ENCODE measurements around the gene TOP1. TPM values are rescaled to one million over a fixed set of nuclear protein-coding genes. Genes with fewer than 3 reads are reported as not detected.
A peak's percentile ranks its signal among the peaks of the same experiment; 100 is the strongest.

The TOP1 gene
- polyA plus RNA-seq, 1 experiment: 4.0 TPM

- ChIA-PET CTCF (no interaction called here), POLR2A (no interaction called here)
- Histone ChIP-seq H3K4me3 (ENCODE audit: low read depth, low read length) (no peak overlapping the region), H3K36me3 (ENCODE audit: control insufficient read depth, insufficient read depth, low read length) (no peaks in the 10 kb centered on the region), H3K27me3 (ENCODE audit: control insufficient read depth, insufficient read depth, low read length) (no peaks in the 10 kb centered on the region)
- no peak for DNase-seq (ENCODE audit: low read depth)
- TF ChIP-seq CTCF (IDR thresholded peaks at IDR 0.05; ENCODE audit: insufficient read depth, low read depth, low read length): no peak
Observed at GRCh38 chr20:41017448-41018042, 11.1 kb upstream of the TOP1 start.

- Histone ChIP-seq H3K36me3 (ENCODE audit: control insufficient read depth, insufficient read depth, low read length) (no peaks in the 10 kb centered on the region), H3K27me3 (ENCODE audit: control insufficient read depth, insufficient read depth, low read length) (no peaks in the 10 kb centered on the region), H3K4me3 (ENCODE audit: low read depth, low read length) (no peak overlapping the region)
- DNase-seq (ENCODE audit: low read depth): no peak
- POLR2A ChIA-PET: no interaction called here
- CTCF ChIA-PET: no interaction called here
- TF ChIP-seq CTCF (IDR thresholded peaks at IDR 0.05; ENCODE audit: insufficient read depth, low read depth, low read length): no peak
Observed at GRCh38 chr20:41018153-41018552, 10.5 kb upstream of the TOP1 start.

GRCh38 chr20:41023549-41023948, 5.1 kb upstream of the TOP1 start:
- no peak for TF ChIP-seq CTCF (IDR thresholded peaks at IDR 0.05; ENCODE audit: insufficient read depth, low read depth, low read length)
- Histone ChIP-seq H3K27me3 (ENCODE audit: control insufficient read depth, insufficient read depth, low read length) (no peaks in the 10 kb centered on the region), H3K36me3 (ENCODE audit: control insufficient read depth, insufficient read depth, low read length) (no peaks in the 10 kb centered on the region), H3K4me3 (ENCODE audit: low read depth, low read length) (no peak overlapping the region)
- ChIA-PET POLR2A (no interaction called here), CTCF (interaction anchor here (1.1 to 1.6 kb wide), 2 partner anchors 10 to 12 kb away, joined by 3 to 5 read pairs; no protein-coding TSS in a partner anchor)
- DNase-seq (ENCODE audit: low read depth): no peak

GRCh38 chr20:41027366-41027765, 1.3 kb upstream of the TOP1 start:
- H3K4me3 ChIP-seq (ENCODE audit: low read depth, low read length): no peak overlapping the region
- POLR2A ChIA-PET: no interaction called here
- H3K27me3 ChIP-seq (ENCODE audit: control insufficient read depth, insufficient read depth, low read length): no peaks in the 10 kb centered on the region
- TF ChIP-seq CTCF (IDR thresholded peaks at IDR 0.05; ENCODE audit: insufficient read depth, low read depth, low read length): no peak
- H3K36me3 ChIP-seq (ENCODE audit: control insufficient read depth, insufficient read depth, low read length): no peaks in the 10 kb centered on the region
- DNase-seq (ENCODE audit: low read depth): no peak
- CTCF ChIA-PET: interaction anchor here (1.2 kb wide), 1 partner anchor 59 kb away, joined by 3 read pairs; no protein-coding TSS in a partner anchor

- Histone ChIP-seq H3K27me3 (ENCODE audit: control insufficient read depth, insufficient read depth, low read length) (no peaks in the 10 kb centered on the region), H3K36me3 (ENCODE audit: control insufficient read depth, insufficient read depth, low read length) (no peaks in the 10 kb centered on the region), H3K4me3 (ENCODE audit: low read depth, low read length) (peak overlapping the region; percentile 35)
- no peak for DNase-seq (ENCODE audit: low read depth)
- ChIA-PET CTCF (interaction anchor here (0.6 to 1.2 kb wide), 2 partner anchors 46 to 59 kb away, joined by 3 to 4 read pairs; no protein-coding TSS in a partner anchor), POLR2A (no interaction called here)
- TF ChIP-seq CTCF (IDR thresholded peaks at IDR 0.05; ENCODE audit: insufficient read depth, low read depth, low read length): no peak
Observed at GRCh38 chr20:41027872-41028358, 707 bp upstream of the TOP1 start.

Data from BJ (cell line).